GM13976 (cell line): ENCODE measurements around the gene SOCS3.

Source experiments
- DNase-seq: peaks from one replicate; pipeline ENCODE4 v3.0.0; 2012; ENCODE audit warnings: low spot score
- in situ Hi-C: fragments of 300-500 bp; cut with MboI; formaldehyde crosslinking; loops from one replicate; pipeline ENCODE4 v1.12.0; 2022; ENCODE audit warnings: low sequenced_read_pairs, mixed read lengths, inconsistent platforms; ENCODE audit not compliant: unreplicated experiment
- TF ChIP-seq, protein P1 (sequence below): IDR thresholded peaks from 2 replicates; pipeline ENCODE4 v1.5.1; 2012; ENCODE audit warnings: borderline replicate concordance, mild to moderate bottlenecking; ENCODE audit not compliant: insufficient read depth; ENCODE audit errors: extremely low read depth, missing control alignments, control extremely low read depth

SOCS3 gene

DNA sequence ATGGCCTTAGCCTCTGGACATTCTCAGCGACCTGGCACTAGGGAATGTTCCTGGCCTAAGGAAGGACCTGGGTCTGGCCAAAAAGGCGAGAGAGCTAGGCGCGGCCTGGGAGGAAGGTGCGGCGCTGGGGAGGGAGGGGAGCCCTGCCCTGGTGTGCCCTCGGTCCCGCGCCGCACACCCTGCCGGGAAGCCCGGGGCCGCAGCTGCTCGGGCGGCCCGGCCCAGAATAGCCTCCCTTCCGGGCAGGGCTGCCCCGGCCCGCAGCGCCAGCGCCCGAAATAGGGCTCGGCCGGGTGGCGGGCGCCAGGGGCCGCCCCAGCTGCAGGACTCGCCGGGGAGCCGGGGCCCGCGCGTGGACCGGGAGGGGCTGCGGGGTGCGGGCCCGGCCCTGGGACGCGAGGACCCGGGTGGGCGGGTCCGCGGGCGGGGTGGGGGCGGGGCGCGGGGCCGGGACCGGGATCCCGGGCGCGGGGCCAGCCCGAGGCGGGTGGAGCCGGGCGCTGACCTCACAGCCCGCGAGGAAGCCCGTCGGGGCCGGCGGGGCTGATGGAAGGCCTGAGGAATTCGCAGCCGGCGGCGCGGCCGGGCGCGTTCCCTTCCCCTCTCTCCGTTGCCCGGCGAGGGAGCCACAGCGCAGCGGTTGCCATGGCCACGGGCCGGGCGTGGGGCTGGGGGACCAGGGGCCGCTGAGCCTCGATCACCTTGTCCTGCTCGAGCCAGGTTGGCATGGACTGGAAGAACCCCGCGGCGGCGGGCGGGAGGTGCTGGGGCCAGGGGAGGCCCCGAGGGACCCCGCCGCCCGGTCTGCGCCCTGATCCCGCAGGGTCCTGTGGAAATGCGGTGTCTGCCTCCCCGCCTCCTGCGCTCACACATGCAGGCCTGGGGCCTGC lies 18.1 kb downstream of the SOCS3 start:
- peak; percentile 60 for DNase-seq
- in situ Hi-C loops, result no loop called here
- TF ChIP-seq, protein P1, sequence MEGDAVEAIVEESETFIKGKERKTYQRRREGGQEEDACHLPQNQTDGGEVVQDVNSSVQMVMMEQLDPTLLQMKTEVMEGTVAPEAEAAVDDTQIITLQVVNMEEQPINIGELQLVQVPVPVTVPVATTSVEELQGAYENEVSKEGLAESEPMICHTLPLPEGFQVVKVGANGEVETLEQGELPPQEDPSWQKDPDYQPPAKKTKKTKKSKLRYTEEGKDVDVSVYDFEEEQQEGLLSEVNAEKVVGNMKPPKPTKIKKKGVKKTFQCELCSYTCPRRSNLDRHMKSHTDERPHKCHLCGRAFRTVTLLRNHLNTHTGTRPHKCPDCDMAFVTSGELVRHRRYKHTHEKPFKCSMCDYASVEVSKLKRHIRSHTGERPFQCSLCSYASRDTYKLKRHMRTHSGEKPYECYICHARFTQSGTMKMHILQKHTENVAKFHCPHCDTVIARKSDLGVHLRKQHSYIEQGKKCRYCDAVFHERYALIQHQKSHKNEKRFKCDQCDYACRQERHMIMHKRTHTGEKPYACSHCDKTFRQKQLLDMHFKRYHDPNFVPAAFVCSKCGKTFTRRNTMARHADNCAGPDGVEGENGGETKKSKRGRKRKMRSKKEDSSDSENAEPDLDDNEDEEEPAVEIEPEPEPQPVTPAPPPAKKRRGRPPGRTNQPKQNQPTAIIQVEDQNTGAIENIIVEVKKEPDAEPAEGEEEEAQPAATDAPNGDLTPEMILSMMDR, result no peak

DNA sequence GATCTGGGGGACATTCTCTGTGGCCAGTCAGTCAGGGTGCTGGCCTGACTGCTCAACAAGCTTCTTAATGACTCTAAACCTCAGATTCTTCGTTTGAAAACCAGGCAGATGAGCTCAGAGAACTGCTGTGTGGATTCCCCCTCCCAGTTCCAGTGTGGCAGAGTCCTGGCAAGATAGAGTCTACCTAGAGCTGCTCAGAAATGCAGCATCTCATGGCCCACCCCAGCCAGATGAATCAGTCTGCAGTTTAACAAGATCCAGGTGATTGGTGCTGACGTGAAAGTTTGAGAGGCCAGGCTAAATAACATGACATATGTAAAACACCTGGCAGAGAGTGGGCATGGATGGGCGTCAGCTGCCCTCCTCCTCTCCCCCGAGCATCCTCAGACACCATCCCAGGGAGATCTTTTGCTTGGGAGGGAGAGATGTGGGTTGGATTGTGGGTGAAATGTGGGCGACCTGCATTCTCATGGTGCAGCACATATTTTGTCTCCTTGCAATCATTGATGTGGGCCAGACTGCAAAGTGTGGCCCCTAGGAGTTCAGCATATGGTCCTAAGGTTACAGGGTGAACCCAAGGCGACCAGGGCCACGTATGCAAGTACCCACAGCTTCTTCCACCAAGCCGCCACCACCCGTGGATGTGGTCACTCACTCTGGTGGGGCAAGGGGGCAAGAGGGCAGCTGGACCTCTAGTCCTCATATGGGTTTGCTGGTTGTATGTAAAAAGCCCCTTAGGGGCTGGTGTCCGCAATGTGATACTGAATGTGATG lies 19.5 kb downstream of the SOCS3 start:
- no peak for DNase-seq
- in situ Hi-C loops, result no loop called here
- TF ChIP-seq, protein P1, result no peak

DNA sequence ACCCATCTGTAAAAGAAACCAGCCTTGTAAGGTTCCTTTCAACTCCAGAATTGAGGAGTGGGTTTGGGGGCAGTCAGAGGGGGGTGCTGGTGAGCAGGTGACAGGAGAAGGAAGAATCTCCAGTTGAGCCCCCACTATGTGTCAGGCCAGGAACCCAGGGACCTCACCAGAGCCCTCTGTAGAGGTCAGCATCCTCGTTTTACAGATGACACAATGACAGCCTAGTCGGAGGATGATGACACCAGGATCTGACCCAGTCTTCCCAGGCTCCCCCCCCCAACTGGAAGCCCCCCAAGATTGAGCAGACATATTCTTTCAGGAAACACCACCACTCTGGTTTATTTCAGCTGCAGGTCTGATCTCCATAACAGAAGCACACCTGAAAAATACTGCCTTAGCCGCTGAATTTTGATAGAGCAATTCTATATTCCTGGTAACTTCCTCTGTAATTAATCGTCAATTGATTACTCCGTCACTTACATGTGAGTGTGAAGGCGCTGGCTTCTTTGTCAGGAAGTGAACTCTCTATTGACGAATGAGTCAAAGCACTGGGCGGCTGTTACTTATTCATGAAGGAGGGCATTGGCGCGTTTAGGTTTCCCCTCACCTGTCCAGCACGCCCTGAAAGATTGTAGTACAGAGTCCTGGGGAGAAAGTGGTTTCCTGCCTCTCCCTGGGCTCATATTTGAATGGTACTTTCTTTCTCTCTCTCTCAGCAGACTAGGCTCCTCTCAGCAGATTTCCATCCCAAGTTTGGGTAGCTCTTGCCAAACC lies 21.2 kb downstream of the SOCS3 start:
- in situ Hi-C loops, result no loop called here

DNA sequence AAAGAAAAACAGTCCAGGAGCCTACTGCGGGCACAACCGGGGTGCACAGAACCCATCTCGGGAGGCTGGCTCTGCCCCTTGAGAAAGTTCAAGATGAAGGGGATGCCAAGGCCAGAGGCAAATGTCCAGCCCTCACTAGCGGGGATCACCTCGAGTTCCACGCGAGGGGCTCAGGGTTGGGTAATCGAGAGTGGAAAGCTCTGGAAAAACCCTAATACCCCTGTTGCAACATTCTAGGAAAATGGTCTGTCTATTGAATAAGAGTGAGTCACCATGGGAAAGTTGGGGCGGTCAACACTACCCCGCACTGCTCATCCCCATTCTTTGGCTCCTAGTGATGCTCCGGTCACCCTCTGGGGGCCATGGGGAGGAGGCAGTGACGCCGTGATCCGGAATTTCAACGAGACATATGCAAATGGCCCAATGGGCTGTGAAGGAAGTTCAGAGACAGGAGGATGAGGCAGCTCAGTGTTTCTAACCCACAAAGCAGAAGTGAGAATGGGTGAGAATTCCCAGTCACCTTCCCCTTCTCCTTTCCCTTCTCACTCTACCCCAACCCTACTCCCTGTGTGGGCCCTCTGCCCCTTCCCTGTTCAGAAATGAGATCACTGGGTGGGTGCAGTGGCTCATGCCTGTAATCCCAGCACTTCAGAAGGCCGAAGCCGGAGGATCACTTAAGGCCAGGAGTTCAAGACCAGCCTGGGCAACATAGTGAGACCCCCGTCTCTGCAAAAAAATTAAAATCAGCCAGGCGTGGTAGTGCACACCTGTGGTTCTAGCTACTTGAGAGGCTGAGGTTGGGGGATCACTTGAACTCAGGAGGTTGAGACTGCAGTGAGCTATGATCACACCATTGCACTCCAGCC lies 22.4 kb downstream of the SOCS3 start:
- in situ Hi-C loops, result no loop called here
- peak; percentile 78 for DNase-seq
- TF ChIP-seq, protein P1, result no peak

More for the DNA sequence above, 21.2 kb downstream of the SOCS3 start:
- TF ChIP-seq, protein P1, result no peak
- DNase-seq, result no peak

DNA sequence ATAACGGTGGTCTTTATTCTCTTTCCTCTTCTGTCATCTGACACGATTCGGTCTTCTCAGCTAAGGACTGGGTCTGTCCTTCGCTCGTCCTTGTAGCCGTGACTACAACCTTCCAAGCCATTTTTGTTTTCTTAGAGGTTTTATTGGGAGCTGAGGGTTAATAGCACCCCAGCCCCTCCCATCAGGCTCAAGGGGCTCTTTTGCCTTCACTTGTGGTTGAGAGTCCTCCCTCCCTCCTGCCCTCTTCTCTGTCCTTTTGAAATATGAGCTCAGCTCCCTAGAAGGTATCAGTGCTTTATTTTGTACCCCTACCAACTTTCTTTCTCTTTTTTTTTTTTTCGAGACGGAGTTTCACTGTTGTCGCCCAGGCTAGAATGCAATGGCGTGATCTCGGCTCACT lies 24.7 kb downstream of the SOCS3 start:
- DNase-seq, result no peak
- in situ Hi-C loops, result no loop called here
- TF ChIP-seq, protein P1, result no peak
